DOHH2 (cell line): ENCODE results near the gene PODXL.

Source experiments
- H3F3A ChIP-seq: fragments of 200-600 bp; sonication (generic), shearing (Covaris generic); 2 replicates; pipeline ENCODE4 v1.6.0; 2016; ENCODE audit warnings: antibody characterized with exemption, mild to moderate bottlenecking; ENCODE audit not compliant: control insufficient read depth, insufficient read depth
- H3K27ac ChIP-seq: fragments of 200-600 bp; sonication (generic); 2 replicates; pipeline ENCODE4 v1.5.1; 2014; ENCODE audit warnings: low read depth, mild to moderate bottlenecking, low read length, moderate library complexity
- H3K27me3 ChIP-seq: fragments of 200-600 bp; sonication (generic); 2 replicates; pipeline ENCODE4 v1.6.1; 2014; ENCODE audit warnings: mild to moderate bottlenecking, low read length, mixed read lengths; ENCODE audit not compliant: control insufficient read depth
- H3K36me3 ChIP-seq: fragments of 200-600 bp; sonication (generic); 2 replicates; pipeline ENCODE4 v1.6.1; 2014; ENCODE audit warnings: mild to moderate bottlenecking, low read length, moderate library complexity, mixed read lengths; ENCODE audit not compliant: control insufficient read depth
- H3K4me1 ChIP-seq: fragments of 200-600 bp; sonication (generic); 2 replicates; pipeline ENCODE4 v1.6.1; 2014; ENCODE audit warnings: mild to moderate bottlenecking, low read length, mixed read lengths; ENCODE audit not compliant: control insufficient read depth
- H3K4me2 ChIP-seq: fragments of 200-600 bp; sonication (generic); 2 replicates; pipeline ENCODE4 v1.6.0; 2014; ENCODE audit warnings: mild to moderate bottlenecking, low read length, moderate library complexity
- H3K4me3 ChIP-seq: fragments of 200-600 bp; sonication (generic); 2 replicates; pipeline ENCODE4 v1.5.1; 2014; ENCODE audit warnings: mild to moderate bottlenecking, low read length, mixed read lengths
- H3K79me2 ChIP-seq: fragments of 200-600 bp; sonication (generic); 2 replicates; pipeline ENCODE4 v1.6.1; 2014; ENCODE audit warnings: mild to moderate bottlenecking, low read length, mixed read lengths; ENCODE audit not compliant: control insufficient read depth
- H3K9me2 ChIP-seq: fragments of 200-600 bp; sonication (generic); replicated peaks from 2 replicates; pipeline ENCODE4 v1.6.1; 2014; ENCODE audit warnings: mild to moderate bottlenecking, low read length, mixed read lengths; ENCODE audit not compliant: control insufficient read depth
- H3K9me3 ChIP-seq: fragments of 200-600 bp; sonication (generic); 2 replicates; pipeline ENCODE4 v1.6.1; 2014; ENCODE audit warnings: antibody characterized with exemption, low read length, mixed read lengths; ENCODE audit not compliant: control insufficient read depth, insufficient read depth
- H4K20me1 ChIP-seq: fragments of 200-600 bp; sonication (generic); 2 replicates; pipeline ENCODE4 v1.6.0; 2014; ENCODE audit warnings: low read depth, mild to moderate bottlenecking, antibody characterized with exemption, low read length, moderate library complexity; ENCODE audit not compliant: control insufficient read depth, insufficient read depth
- CTCF ChIP-seq: fragments of 200-600 bp; sonication (generic); IDR thresholded peaks from one replicate; pipeline ENCODE4 v1.5.1; 2014; ENCODE audit warnings: antibody characterized with exemption, mild to moderate bottlenecking, low read depth, low read length; ENCODE audit not compliant: poor library complexity, severe bottlenecking
- EZH2phosphoT487 ChIP-seq: fragments of 200-600 bp; sonication (generic); IDR thresholded peaks from 2 replicates; pipeline ENCODE4 v1.6.1; 2017; ENCODE audit warnings: borderline replicate concordance, mild to moderate bottlenecking, antibody characterized with exemption, low read length, moderate library complexity, mixed read lengths

PODXL gene

GRCh38 chr7:131501422-131501821, 55.0 kb downstream of the PODXL start:
- no peaks in the 10 kb centered on the region for H3K36me3 ChIP-seq
- no peaks in the 10 kb centered on the region for H3K79me2 ChIP-seq
- no peaks in the 10 kb centered on the region for H3K27me3 ChIP-seq
- H3K4me3 ChIP-seq: no peak overlapping the region
- no peak overlapping the region for H3K27ac ChIP-seq
- H3K4me2 ChIP-seq: no peak overlapping the region
- TF ChIP-seq CTCF (no peak), EZH2phosphoT487 (no peak)
- no peaks in the 10 kb centered on the region for H3K9me2 ChIP-seq
- no peaks in the 10 kb centered on the region for H3K9me3 ChIP-seq
- H3K4me1 ChIP-seq: no peaks in the 10 kb centered on the region
- H3F3A ChIP-seq: peaks cover 2% of the 10 kb centered on the region; the same call in 1 of the 2 replicates
- H4K20me1 ChIP-seq: no peaks in the 10 kb centered on the region

GRCh38 chr7:131500357-131500756, 56.1 kb downstream of the PODXL start:
- Histone ChIP-seq H3K4me1 (no peaks in the 10 kb centered on the region), H4K20me1 (no peaks in the 10 kb centered on the region), H3K9me3 (no peaks in the 10 kb centered on the region), H3K4me3 (no peak overlapping the region), H3K9me2 (no peaks in the 10 kb centered on the region), H3K36me3 (no peaks in the 10 kb centered on the region), H3K27me3 (no peaks in the 10 kb centered on the region), H3K4me2 (no peak overlapping the region), H3F3A (peaks cover 2% of the 10 kb centered on the region; the same call in 1 of the 2 replicates), H3K79me2 (no peaks in the 10 kb centered on the region), H3K27ac (no peak overlapping the region)
- TF ChIP-seq EZH2phosphoT487 (no peak), CTCF (no peak)

GRCh38 chr7:131499801-131500200, 56.6 kb downstream of the PODXL start:
- TF ChIP-seq CTCF (no peak), EZH2phosphoT487 (no peak)
- Histone ChIP-seq H3K9me3 (no peaks in the 10 kb centered on the region), H3K4me1 (no peaks in the 10 kb centered on the region), H3K4me2 (no peak overlapping the region), H3K79me2 (no peaks in the 10 kb centered on the region), H4K20me1 (no peaks in the 10 kb centered on the region), H3F3A (peaks cover 2% of the 10 kb centered on the region; the same call in 1 of the 2 replicates), H3K9me2 (no peaks in the 10 kb centered on the region), H3K36me3 (no peaks in the 10 kb centered on the region), H3K4me3 (no peak overlapping the region), H3K27me3 (no peaks in the 10 kb centered on the region), H3K27ac (no peak overlapping the region)
